HG03457 (cell line): ENCODE data around the gene C11orf52.

Source experiments
- ATAC-seq: cut with Tn5 transposase; IDR thresholded peaks from one replicate; pipeline ENCODE4 v1.9.1; 2021; ENCODE audit warnings: moderate number of reproducible peaks; ENCODE audit not compliant: unreplicated experiment

Gene C11orf52

DNA sequence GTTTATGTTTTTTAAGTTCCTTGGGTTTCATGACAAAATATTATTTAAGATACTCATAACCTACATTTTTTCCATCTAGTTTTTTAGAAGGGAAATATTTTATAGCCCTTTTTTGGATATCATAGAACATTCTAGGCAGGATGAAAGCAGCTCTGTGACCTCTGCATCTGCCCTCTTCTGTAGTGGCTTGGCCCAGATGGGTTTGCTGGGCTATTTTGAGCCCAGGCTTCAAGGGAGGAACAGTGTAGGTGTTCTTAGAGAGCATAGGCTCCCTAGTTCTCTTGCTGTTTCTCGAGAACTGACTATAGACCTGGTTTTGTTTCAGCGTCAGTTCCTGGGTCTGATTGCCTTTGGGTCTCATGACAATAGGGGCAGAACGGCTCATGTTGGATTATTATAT is 50.6 kb downstream of the C11orf52 start:
- no peak for ATAC-seq

DNA sequence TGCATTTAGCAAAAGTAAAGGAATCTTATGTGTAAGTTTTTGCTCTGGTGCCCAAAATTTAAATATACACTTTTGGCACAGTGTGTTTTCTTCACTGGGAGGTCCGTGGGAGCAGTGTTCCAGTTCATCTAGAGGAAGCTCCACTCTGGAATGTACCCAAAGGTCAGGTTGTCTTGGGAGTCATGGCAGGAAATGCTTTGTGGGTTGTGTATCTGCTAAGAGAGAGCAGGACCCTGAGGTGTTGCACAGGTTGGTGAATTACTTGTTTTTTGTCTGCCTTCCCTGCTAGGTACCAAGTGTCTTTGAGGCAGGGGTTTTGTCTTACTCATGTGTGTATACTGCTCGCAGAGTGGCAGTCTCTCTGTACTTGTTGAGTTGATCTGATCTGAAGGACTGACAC is 55.7 kb downstream of the C11orf52 start:
- no peak for ATAC-seq

DNA sequence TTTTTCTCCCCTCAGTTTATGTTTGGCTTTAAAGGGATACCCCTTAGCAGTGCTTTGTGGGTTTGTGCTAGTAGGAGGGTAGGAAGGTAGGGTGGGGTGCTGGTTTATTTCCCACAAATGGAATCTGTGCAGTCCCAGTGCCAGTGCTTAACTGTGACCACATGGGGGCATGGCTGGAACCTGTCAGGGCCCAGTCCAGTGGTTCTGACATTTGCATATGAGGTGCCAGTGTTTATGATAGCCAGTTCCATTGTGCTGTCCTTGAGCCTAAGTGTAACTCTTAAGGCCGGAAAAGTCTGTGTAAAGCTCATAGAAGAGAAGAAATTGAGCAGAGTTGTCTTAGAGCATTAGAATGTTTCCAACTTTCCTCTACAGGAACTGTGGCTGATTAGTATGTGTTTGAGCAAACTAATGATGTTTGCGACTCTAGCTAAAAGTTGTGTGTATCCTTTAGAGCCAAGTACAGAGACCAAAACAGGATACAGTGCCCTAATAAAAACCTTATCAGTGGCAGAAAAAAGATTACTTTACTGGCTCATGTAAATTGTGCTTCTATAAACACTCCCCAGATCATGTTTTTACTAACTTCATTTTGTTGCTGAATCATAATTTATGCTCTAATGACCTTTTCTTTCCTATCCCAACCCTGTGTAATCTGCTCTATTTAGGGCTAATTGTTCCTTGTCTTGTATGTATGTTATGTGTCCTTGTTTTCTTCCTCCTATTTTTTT is 56.5 kb downstream of the C11orf52 start:
- ATAC-seq = no peak

DNA sequence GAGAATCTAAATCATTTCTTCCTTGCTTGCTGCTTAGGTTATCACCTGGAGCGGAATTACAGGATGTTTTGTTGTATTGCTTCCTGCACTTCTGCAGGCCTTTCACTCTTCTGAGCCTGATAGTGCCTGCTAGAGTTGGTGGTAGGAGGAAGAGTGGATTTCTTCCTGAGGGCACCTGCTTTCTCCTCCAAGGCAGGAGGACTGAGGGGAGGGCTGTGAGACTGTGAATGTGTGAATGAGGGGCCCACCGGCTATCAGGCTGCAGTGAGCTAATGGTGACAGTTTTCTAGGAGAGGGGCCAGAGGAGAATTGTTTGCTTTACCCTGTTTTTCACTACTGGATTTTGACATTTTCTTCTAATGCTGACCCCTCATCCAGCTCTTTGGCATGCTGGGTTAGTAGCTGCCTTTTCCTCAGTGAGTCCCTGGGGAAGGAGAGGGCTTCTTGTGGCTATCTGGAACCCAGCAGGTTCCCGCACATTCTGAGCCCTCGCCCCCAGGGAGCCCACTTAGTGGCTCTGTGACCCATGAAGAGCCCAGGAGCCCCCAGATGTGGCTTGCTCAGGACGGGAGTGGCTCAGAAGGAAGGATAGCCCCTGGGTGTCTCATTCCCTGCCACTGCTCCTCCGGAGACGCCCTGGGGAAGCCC is 57.5 kb downstream of the C11orf52 start:
- ATAC-seq = no peak
